ENCODE data around the gene KLHL6.
"Not testable (repeated sequence)": the region's sequence is repeated elsewhere in the genome, so short reads cannot be mapped to it uniquely, and the experiment has no call there.

KLHL6 gene

GRCh38 chr3:183555541-183556081, at the start of gene KLHL6:
Gene KLHL6 (minus strand): TSS chr3:183555706. CDS start chr3:183555653, 53 bp downstream.
- no peak for DNase-seq

DNA sequence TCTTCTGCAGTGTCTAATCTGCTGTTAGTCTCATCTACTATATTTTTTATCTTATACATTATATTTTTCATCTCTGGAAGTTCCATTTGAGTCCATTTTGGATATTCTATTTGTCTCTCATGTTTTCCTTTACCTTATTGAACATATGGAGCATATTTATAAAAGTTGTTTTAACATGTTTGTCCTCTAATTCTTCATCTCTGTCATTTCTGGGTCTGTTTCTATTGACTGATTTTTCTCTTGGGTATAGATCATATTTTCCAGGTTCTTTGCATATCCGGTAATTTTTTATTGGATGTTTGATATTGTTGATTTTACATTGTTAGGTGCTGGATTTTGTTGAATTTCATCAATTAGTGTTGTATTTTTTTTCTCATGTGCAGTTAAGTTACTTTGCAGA, 42.5 kb upstream of the KLHL6 start:
- DNase-seq, result no peak

- no peak for DNase-seq
Observed at GRCh38 chr3:183594636-183595035, 39.1 kb upstream of the KLHL6 start.

- DNase-seq, result no peak
Observed at GRCh38 chr3:183592821-183593220, 37.3 kb upstream of the KLHL6 start.

DNA sequence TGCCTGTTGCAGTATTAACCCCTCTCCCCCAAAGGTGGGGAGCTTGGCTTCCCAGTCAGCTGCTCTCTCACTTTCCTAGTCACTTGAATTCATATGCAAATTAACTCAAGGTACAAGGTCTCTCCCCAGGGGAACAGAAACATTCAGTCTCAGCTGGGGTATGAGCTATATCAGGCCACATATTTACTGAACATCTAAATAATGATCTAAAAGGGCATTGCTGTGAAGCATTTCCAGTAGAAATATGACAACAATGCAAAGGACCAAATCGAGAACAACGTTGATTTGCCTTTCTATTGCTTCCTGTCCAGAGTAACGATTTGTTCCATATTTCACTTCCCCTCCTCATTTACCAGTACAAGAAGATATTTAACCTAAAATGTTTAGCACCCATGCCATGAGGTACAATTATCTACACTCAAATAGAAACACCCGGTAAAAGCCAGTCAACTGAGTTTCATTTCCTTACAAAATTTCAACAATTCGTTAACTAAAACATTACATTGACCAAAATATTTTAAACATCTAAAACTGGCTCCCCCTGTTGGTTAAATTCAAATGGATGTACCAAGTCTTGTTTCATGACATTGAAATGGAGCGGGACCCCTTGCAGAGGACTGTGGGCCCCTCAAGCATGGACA, 36.5 kb upstream of the KLHL6 start:
- DNase-seq, result no peak

- DNase-seq, result no peak
Observed at GRCh38 chr3:183590442-183590841, 34.9 kb upstream of the KLHL6 start.

DNA sequence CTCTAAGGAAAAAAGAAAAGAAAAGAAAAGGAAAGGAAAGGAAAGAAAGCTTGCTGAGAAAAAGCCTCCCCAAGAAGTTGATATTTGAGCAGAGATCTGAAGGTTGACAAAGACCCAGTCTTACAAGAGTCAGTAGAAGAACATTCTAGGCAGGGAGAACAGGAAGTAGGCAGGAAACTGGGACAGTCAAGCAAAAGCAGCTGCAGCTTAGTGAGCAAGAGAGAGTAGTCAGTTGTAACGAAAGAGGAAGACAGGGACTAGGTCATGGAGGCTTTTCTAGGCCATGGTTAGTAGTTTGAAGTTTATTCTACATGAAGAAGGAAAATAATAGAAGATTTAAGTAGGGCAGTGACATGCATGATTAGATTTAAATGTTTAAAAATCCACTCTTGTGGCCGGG, 31.8 kb upstream of the KLHL6 start:
- DNase-seq, result no peak

DNA sequence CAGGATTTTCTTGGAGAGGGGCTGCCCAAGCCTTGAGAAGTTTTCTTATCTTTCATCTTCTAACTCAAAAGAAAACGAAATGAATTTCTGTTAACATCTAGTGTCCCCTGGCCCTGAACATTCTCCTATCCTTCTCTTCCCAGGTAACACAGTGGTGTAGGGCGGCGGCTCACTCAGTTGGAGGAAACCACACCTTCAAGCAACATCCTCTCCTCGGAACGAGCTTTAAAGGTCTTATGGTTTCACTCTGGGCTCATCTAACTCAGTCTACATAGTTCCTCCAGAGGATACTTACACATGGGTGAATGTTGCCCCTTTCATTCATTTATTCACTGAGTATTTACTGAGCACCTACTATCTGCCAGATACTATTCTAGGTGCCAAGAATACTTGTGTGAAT, 31.0 kb upstream of the KLHL6 start:
- DNase-seq, result no peak

GRCh38 chr3:183584914-183585280, 29.4 kb upstream of the KLHL6 start:
- DNase-seq, result no peak

GRCh38 chr3:183584246-183584913, 28.9 kb upstream of the KLHL6 start:
- peak; percentile 45 for DNase-seq

GRCh38 chr3:183583331-183584245, 28.1 kb upstream of the KLHL6 start:
- peak; percentile 5 for DNase-seq

- no peak for DNase-seq
Observed at GRCh38 chr3:183582161-183582560, 26.7 kb upstream of the KLHL6 start.

DNA sequence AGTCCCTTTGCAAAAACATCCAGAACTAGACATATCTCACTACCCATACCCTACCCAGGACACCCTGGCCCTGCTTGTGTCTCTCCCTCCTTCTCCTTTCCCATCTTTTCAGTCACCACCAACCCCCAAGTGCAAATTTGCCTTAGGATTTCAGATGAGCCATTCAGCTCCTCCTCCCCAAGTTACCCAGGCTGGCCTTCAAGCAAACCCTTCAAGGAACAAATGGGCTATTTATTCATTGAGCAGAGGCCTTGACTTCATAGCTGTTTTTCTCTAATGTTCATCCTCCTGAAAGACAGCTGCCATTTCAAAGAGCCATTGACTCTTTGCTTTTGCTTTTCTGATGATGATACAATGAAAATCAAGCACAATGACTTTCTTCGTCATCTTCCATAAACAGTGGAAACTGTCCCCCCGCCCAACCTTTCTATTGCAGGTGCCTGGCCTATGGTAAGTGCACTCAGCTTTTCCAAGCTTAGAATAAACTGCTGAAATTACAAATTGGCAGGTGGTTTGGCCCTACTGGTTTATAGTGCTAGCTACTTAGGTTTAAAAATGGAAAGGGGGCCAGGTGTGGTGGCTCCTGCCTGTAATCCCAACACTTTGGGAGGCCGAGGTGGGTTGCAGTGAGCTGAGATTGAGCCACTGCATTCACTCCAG, 26.1 kb upstream of the KLHL6 start:
- no peak for DNase-seq

GRCh38 chr3:183579967-183580900, 24.7 kb upstream of the KLHL6 start:
- DNase-seq, result no peak

DNA sequence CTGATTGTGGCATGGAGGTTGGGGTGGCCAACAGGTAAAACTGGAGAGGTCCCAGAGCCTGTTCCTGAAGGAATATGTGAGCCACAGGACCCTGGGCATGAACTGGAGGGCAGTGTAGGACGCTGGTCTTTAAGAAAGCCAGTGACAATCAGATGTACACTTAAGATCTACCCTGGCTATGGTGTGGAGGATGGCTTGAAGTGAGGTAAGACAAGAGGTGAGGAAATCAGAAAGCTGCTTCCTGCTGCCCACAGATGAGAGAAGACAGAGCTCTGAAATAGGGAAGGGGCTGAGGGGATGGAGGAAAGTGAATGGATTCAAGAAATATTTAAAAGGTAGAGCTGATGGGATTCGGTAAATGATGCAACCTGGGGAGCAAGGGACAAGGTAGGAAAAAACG, 22.7 kb upstream of the KLHL6 start:
- DNase-seq, result no peak

DNA sequence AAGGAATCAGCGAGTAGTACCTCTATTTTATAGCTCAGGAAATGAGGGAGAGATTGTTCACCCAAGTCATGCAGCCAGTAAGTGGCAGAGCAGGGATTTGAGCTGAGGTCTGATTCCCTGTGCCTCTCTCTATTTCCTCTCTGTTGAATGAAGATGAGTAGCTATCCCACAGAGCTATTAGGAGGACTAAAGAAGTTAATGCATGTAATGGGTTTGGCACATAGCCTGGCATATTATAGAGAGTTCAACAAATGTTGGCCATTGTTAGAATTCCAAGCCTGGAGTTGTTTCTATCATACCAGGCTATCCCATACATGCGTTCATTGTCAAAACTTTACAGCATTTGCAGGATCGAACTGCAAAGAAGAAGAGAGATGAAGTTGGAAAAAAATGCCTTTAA, 21.8 kb upstream of the KLHL6 start:
- DNase-seq, result no peak

DNA sequence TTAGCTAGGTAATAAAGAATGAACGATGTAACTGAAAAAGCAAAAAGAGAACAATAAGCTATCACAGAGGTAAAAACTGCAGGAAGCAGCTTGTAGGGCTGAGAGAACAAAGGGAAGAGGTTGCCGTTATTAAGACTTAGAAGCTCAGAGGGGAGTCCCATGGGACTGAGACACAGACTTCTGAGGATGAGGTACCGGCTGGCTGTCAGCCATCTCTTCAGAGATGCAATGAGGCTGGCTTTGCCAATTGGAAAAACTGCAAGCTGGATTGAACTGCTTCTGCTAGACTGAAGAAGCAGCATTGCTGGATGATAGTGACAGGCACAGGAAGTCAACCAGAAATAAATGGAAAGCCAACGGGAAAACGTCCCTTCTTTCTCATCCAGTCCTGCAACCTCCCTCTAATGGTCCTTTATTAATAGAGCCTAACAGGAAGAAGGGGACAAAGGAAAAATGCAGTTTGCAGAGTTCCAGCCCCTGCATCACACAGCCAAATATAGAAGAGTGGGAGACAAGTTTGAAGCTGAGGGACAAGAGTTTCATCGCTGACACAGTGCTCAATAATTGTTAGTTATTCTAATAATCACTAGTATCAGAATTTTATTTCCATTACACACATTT, 21.1 kb upstream of the KLHL6 start:
- DNase-seq, result peak; percentile 73

- no peak for DNase-seq
Observed at GRCh38 chr3:183572935-183573334, 17.4 kb upstream of the KLHL6 start.

DNA sequence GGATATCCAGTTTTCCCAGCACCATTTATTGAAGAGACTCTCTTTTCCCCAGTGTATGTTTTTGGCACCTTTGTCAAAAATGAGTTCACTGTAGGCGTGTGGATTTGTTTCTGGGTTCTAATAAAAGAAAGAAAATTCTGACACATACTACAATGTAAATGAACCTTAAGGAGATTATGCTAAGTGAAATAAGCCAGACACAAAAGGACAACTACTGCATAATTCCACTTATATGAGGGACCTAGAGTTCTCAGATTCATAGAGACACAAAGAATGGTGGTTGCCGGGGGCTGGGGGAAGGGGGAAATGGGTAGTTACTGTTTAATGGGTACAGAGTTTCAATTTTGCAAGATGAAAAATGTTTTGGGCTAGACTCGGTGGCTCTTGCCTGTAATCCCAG, 14.7 kb upstream of the KLHL6 start:
- not testable (repeated sequence) for DNase-seq

DNA sequence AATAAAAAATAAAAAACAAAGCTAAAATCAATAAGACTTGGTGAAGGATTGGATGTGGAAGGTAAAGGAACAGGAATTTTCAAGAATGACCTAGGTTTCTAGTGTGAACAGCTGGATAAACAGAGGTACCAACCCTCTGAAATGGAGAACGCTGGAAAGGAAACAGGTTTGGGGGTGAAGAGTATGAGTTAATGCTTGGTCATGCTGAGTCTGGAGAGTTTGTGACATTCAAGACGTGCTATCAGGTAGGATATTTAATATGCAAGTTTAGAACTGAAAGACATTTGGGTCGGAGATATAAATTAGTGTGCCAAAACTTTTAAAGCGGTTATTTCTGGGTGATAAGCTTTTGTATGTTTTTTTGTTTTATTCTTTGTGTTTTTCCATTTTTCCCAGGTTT, 11.4 kb upstream of the KLHL6 start:
- DNase-seq, result no peak

DNA sequence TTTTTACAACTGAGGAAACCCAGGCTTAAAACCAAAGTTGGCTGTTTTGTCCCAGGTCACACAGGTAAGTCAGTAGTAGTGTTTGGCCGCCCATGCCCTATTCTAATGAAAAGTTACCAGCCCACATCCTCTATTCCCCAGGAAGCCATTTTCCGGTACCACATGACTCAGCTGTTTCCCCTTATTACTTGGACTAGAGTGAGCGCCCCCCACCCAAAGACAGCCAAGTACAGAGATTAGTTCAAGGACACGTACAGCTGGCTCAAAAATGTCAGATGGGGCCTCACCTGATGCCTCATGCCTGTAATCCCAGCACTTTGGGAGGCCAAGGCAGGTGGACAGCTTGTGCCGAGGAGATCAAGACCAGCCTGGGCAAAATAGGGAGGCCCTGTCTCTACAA, 8.5 kb upstream of the KLHL6 start:
- no peak for DNase-seq

- no peak for DNase-seq
Observed at GRCh38 chr3:183563536-183563874, 8.0 kb upstream of the KLHL6 start.

All from retina (tissue), 1 donor.